Endothelial cell of umbilical vein (primary cell): Measurements from ENCODE around the gene SEBOX.

Experiments used
- CTCF ChIP-seq, 2 donors: IDR thresholded peaks; 1 replicate in 1 of 2; 2 replicates in 1 of 2; pipeline ENCODE4 v1.5.1; 2011; ENCODE audit warnings: low read length in 2 of 2, mild to moderate bottlenecking in 2 of 2, moderate library complexity in 2 of 2, control low read depth in 1 of 2, inconsistent platforms in 1 of 2, low read depth in 1 of 2; ENCODE audit not compliant: insufficient read depth in 1 of 2; ENCODE audit errors: extremely low read depth in 1 of 2
- EZH2 ChIP-seq: IDR thresholded peaks from 2 replicates; pipeline ENCODE4 v1.6.1; 2012; ENCODE audit warnings: borderline replicate concordance, low read depth, mild to moderate bottlenecking, moderate library complexity, low read length, inconsistent platforms; ENCODE audit not compliant: severe bottlenecking
- POLR2A ChIP-seq: IDR thresholded peaks from 2 replicates; pipeline ENCODE4 v1.6.1; 2012; ENCODE audit warnings: low read depth, mild to moderate bottlenecking, control low read depth, low read length

GRCh38 chr17:28370035-28370743 lies 5.2 kb upstream of the SEBOX start, which contains the start of gene VTN:
- TF ChIP-seq EZH2 (no peak), POLR2A (no peak), CTCF (IDR thresholded peaks at IDR 0.05; ENCODE audit: extremely low read depth in 1 of 2, insufficient read depth in 1 of 2, low read depth in 1 of 2, low read length in 2 of 2) (no peak)
